PC-9 (cell line): ENCODE measurements around the gene GGTA1.
"Not testable (repeated sequence)": the region's sequence is repeated elsewhere in the genome, so short reads cannot be mapped to it uniquely, and the experiment has no call there.

Experiments used
- CTCF ChIP-seq: fragments of 200-600 bp; sonication (generic); conservative IDR thresholded peaks from 2 replicates; pipeline ENCODE4 v1.6.1; 2017; ENCODE audit warnings: mixed run types, antibody characterized with exemption, mild to moderate bottlenecking, moderate library complexity
- EZH2 ChIP-seq: fragments of 200-600 bp; sonication (generic); IDR thresholded peaks from 2 replicates; pipeline ENCODE4 v1.8.0; 2017; ENCODE audit warnings: antibody characterized with exemption, low read depth

DNA sequence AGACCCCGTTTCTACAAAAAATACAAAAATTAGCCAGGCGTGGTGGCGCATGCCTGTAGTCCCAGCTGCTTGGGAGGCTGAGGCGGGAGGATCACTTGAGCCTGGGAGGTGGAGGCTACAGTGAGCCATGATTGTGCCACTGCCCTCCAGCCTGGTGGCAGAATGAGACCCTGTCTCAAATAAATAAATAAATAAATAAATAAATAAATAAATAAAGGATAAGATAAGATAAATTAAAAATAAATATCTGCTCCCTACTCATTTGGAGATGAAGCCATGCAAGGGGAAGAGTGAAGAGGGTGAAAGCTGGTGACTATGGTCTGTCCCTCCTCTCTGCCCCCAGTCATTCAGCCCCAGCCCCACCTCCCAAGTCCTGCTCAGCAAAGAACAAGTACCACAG, 41.2 kb downstream of the GGTA1 start:
- TF ChIP-seq CTCF, EZH2: not testable (repeated sequence)
